Peyer's patch (tissue), 4 donors: ENCODE measurements around the gene OTOS.

Experiments used
- CTCF ChIP-seq, 6 experiments: fragments of 450-650 bp in 4 of 6; fragments of 200-600 bp in 2 of 6; sonication (generic) in 1 of 6; IDR thresholded peaks; one replicate each; pipeline ENCODE4 v1.5.1; 2017 to 2019; ENCODE audit warnings: antibody characterized with exemption in 6 of 6, mild to moderate bottlenecking in 3 of 6, moderate library complexity in 1 of 6
- POLR2A ChIP-seq, 2 donors: fragments of 450-650 bp; IDR thresholded peaks; one replicate each; pipeline ENCODE4 v1.5.1; 2017; ENCODE audit warnings: antibody characterized with exemption in 2 of 2, mild to moderate bottlenecking in 2 of 2, moderate library complexity in 2 of 2

GRCh38 chr2:240135706-240136012 lies 4.8 kb downstream of the OTOS start:
- TF ChIP-seq CTCF (IDR thresholded peaks at IDR 0.05) (no peak), POLR2A (IDR thresholded peaks at IDR 0.05) (no peak)
